HFFc6 (cell line): Measurements from ENCODE around the gene PCCB. TPM values are rescaled to one million over a fixed set of nuclear protein-coding genes. Genes with fewer than 3 reads are reported as not detected.
A peak's percentile ranks its signal among the peaks of the same experiment; 100 is the strongest.

ENCODE experiments used
- DNase-seq: peaks from one replicate; pipeline ENCODE4 v3.0.0-alpha.2; 2018
- H3K27ac Mint-ChIP-seq: 2 replicates; pipeline ENCODE4 v1.8.0; 2020; ENCODE audit warnings: mild to moderate bottlenecking, mixed read lengths
- H3K27me3 Mint-ChIP-seq: 2 replicates; pipeline ENCODE4 v1.8.0; 2021; ENCODE audit warnings: mild to moderate bottlenecking, moderate library complexity, mixed read lengths; ENCODE audit not compliant: insufficient read depth
- H3K36me3 Mint-ChIP-seq: 2 replicates; pipeline ENCODE4 v1.8.0; 2021; ENCODE audit warnings: low read depth, mixed read lengths
- H3K4me1 Mint-ChIP-seq: 2 replicates; pipeline ENCODE4 v1.8.0; 2020; ENCODE audit warnings: low read depth, mixed read lengths
- H3K4me3 Mint-ChIP-seq: 2 replicates; pipeline ENCODE4 v1.8.0; 2020; ENCODE audit warnings: mild to moderate bottlenecking, moderate library complexity, mixed read lengths
- H3K9me3 Mint-ChIP-seq: 2 replicates; pipeline ENCODE4 v1.8.0; 2020; ENCODE audit warnings: mild to moderate bottlenecking, mixed read lengths
- total RNA-seq, 6 experiments: library from RNA; stranded (reverse); fragmentation: NEBNext Ultra II Directional; extraction: Animal tissue kit (Norgen Biotek cat#: 25700); gene quantifications; 2 replicates in 1 of 6; 3 replicates in 5 of 6; pipeline ENCODE4 v1.2.3, GENCODE V29; 2021
- TF ChIP-seq, protein P1 (sequence below): fragments of 200-600 bp; sonication (generic); IDR thresholded peaks from 2 replicates; pipeline ENCODE4 v1.5.0; 2021; ENCODE audit warnings: antibody characterized with exemption, mild to moderate bottlenecking

The PCCB gene
- total RNA-seq, 6 experiments from 2014 or later: 32.4 to 41.1 (median 37.8) TPM

GRCh38 chr3:136249593-136249992 is 547 bp upstream of the PCCB start:
- Mint-ChIP-seq H3K9me3 (no peaks in the 10 kb centered on the region), H3K36me3 (no peaks in the 10 kb centered on the region), H3K4me1 (peaks cover 19% of the 10 kb centered on the region), H3K27ac (peak overlapping the region; percentile 95), H3K4me3 (peak overlapping the region; percentile 95), H3K27me3 (0 out of 2 replicates have a peak, but pooled peaks cover 2% of the 10 kb centered on the region)
- TF ChIP-seq, protein P1, sequence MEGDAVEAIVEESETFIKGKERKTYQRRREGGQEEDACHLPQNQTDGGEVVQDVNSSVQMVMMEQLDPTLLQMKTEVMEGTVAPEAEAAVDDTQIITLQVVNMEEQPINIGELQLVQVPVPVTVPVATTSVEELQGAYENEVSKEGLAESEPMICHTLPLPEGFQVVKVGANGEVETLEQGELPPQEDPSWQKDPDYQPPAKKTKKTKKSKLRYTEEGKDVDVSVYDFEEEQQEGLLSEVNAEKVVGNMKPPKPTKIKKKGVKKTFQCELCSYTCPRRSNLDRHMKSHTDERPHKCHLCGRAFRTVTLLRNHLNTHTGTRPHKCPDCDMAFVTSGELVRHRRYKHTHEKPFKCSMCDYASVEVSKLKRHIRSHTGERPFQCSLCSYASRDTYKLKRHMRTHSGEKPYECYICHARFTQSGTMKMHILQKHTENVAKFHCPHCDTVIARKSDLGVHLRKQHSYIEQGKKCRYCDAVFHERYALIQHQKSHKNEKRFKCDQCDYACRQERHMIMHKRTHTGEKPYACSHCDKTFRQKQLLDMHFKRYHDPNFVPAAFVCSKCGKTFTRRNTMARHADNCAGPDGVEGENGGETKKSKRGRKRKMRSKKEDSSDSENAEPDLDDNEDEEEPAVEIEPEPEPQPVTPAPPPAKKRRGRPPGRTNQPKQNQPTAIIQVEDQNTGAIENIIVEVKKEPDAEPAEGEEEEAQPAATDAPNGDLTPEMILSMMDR: no peak
- no peak for DNase-seq

DNA sequence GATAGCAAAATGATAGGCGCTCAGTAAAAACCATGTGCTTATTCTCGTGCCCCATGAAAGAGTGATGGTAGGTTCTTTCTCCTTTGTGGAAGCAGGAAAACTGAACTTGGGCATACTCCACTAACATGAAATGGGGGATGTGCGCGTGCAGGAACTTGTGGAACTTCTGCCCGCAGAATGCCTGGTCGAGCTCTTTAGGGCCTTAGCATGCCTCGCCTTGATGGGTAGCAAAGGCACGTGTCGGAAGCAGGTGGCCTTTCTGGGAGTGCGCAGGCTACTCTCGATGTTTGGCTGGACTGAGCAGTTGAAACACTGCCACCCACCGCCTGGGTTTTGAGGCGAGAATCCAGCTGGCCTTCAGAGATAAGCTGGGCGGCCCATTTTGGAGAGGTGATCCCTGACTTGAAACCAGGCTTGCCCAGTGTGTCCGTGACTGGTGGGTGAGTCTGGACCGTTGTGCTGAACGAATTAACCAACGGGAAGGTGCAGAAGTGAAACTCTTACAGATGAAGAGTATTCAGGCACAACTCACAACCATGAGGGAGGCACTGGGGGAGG is 842 bp downstream of the PCCB start:
- DNase-seq: peak; percentile 10
- H3K27me3 Mint-ChIP-seq: 0 out of 2 replicates have a peak, but pooled peaks cover 2% of the 10 kb centered on the region

DNA sequence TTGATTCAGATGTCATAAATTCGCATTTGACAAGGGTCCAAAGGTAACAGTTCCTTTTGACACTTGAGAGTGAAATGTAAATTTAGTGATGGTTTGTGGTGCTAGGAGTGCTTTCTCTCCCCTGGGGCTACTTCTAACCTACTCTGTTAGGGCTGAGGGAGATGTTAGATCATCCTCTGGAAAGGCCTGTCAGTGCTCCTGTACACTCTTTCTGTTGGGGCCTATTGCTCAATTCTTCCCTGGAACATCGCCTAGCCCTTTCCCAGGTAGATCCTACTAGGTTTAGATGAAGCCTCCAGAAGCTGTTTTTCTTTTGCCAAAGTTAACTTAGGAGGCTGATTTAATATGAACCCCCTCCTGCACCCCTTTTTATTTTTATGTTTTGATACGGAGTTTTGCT is 1.4 kb downstream of the PCCB start:
- Mint-ChIP-seq H3K27ac (peak overlapping the region; percentile 55), H3K36me3 (no peaks in the 10 kb centered on the region; the same call in 1 of the 2 replicates), H3K9me3 (no peaks in the 10 kb centered on the region), H3K4me3 (peak overlapping the region; percentile 95), H3K27me3 (0 out of 2 replicates have a peak, but pooled peaks cover 2% of the 10 kb centered on the region), H3K4me1 (peaks cover 19% of the 10 kb centered on the region)
- DNase-seq: no peak
- TF ChIP-seq, protein P1: no peak

More for the DNA sequence above, 842 bp downstream of the PCCB start:
- TF ChIP-seq, protein P1: no peak
- Mint-ChIP-seq H3K4me1 (peaks cover 19% of the 10 kb centered on the region), H3K9me3 (no peaks in the 10 kb centered on the region), H3K27ac (peak overlapping the region; percentile 95), H3K4me3 (peak overlapping the region; percentile 95), H3K36me3 (no peaks in the 10 kb centered on the region)

DNA sequence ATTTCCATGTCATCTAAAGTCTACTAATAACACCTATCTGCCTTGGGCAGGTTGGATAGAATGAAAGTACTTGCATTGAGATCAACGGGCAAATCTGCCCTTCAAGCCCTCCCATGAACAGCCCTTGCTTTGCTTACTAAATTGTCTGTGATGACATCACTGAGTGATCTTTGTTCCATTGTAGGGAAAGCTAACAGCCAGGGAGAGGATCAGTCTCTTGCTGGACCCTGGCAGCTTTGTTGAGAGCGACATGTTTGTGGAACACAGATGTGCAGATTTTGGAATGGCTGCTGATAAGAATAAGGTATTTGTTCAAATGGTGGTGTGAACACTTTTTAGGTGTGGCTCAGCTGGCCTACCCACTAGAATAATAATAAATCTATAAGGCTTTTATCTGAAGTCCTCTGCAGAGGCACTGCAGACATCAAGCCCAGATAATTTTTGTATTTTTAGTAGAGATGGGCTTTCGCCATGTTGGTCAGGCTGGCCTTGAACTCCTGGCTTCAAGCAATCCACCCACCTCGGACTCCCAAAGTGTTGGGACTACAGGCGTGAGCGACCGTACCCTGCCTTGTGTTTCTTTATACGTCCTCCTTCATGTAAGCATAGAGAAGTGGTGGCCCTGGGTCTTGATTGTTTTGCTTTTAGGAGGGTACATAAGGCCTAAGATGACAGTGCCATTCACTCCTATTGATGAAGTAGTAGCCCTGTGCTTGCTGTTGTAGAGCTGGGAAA is 5.7 kb downstream of the PCCB start:
- Mint-ChIP-seq H3K4me1 (peaks cover 10% of the 10 kb centered on the region), H3K27me3 (0 out of 2 replicates have a peak, but pooled peaks cover 1% of the 10 kb centered on the region), H3K4me3 (no peak overlapping the region), H3K27ac (no peak overlapping the region), H3K9me3 (no peaks in the 10 kb centered on the region), H3K36me3 (peaks cover 5% of the 10 kb centered on the region)
- no peak for DNase-seq
- TF ChIP-seq, protein P1: no peak

GRCh38 chr3:136258199-136258598 is 8.1 kb downstream of the PCCB start:
- no peak overlapping the region for H3K4me3 Mint-ChIP-seq
- H3K27ac Mint-ChIP-seq: no peak overlapping the region
- H3K36me3 Mint-ChIP-seq: peaks cover 5% of the 10 kb centered on the region
- DNase-seq: no peak
- H3K4me1 Mint-ChIP-seq: no peaks in the 10 kb centered on the region
- H3K27me3 Mint-ChIP-seq: no peaks in the 10 kb centered on the region
- no peaks in the 10 kb centered on the region for H3K9me3 Mint-ChIP-seq
- TF ChIP-seq, protein P1: no peak
